CD14-positive monocyte (primary cell): ENCODE results near the gene PTPN2. TPM values are rescaled to one million over a fixed set of nuclear protein-coding genes. Genes with fewer than 3 reads are reported as not detected.

Source experiments
- DNase-seq, 3 donors: peaks; one replicate each; pipeline ENCODE4 v3.0.0-alpha.2; 2011 to 2022
- H2AFZ ChIP-seq: 2 replicates; pipeline ENCODE4 v1.6.0; 2012; ENCODE audit warnings: mild to moderate bottlenecking, low read depth, low read length, inconsistent platforms; ENCODE audit not compliant: insufficient read depth, poor library complexity, severe bottlenecking
- H3K27ac ChIP-seq, 2 donors: 1 replicate in 1 of 2; 2 replicates in 1 of 2; pipeline ENCODE4 v1.5.1; 2012 to 2013; ENCODE audit warnings: low read length in 2 of 2, control low read depth in 1 of 2, inconsistent platforms in 1 of 2, low read depth in 1 of 2, mild to moderate bottlenecking in 1 of 2
- H3K27me3 ChIP-seq, 2 donors: one replicate each; pipeline versions ENCODE4 v1.6.0 to v1.6.1; 2011 to 2013; ENCODE audit warnings: low read length in 2 of 2; ENCODE audit not compliant: control insufficient read depth in 2 of 2, insufficient read depth in 2 of 2
- H3K36me3 ChIP-seq, 2 donors: replicated peaks in 1 of 2; 1 replicate in 1 of 2; 2 replicates in 1 of 2; pipeline versions ENCODE4 v1.5.1 to v1.6.1; 2012 to 2013; ENCODE audit warnings: low read length in 2 of 2, control low read depth in 1 of 2, inconsistent platforms in 1 of 2, mild to moderate bottlenecking in 1 of 2; ENCODE audit not compliant: insufficient read depth in 2 of 2, control insufficient read depth in 1 of 2
- H3K4me1 ChIP-seq, 2 donors: 1 replicate in 1 of 2; 2 replicates in 1 of 2; pipeline versions ENCODE4 v1.5.1 to v1.6.1; 2012 to 2013; ENCODE audit warnings: low read length in 2 of 2, control low read depth in 1 of 2, inconsistent platforms in 1 of 2, mild to moderate bottlenecking in 1 of 2, moderate library complexity in 1 of 2; ENCODE audit not compliant: insufficient read depth in 2 of 2, control insufficient read depth in 1 of 2
- H3K4me2 ChIP-seq: replicated peaks from 2 replicates; pipeline ENCODE3; 2012; ENCODE audit warnings: low read length, moderate library complexity, mild to moderate bottlenecking; ENCODE audit not compliant: poor library complexity, severe bottlenecking; ENCODE audit errors: extremely low read depth
- H3K4me3 ChIP-seq, 3 experiments: fragments of 200-600 bp in 1 of 3; sonication (generic) in 1 of 3; replicated peaks in 1 of 3; 1 replicate in 2 of 3; 2 replicates in 1 of 3; pipeline ENCODE4 v1.5.1; 2011 to 2013; ENCODE audit warnings: low read length in 3 of 3, mild to moderate bottlenecking in 3 of 3, control low read depth in 2 of 3, low read depth in 2 of 3, inconsistent platforms in 1 of 3, moderate library complexity in 1 of 3
- H3K79me2 ChIP-seq: 2 replicates; pipeline ENCODE4 v1.6.0; 2012; ENCODE audit warnings: mild to moderate bottlenecking, control low read depth, inconsistent platforms, low read length, moderate library complexity; ENCODE audit not compliant: insufficient read depth
- H3K9ac ChIP-seq: 2 replicates; pipeline ENCODE4 v1.6.0; 2017; ENCODE audit warnings: low read length, mild to moderate bottlenecking; ENCODE audit not compliant: insufficient read depth, poor library complexity, severe bottlenecking
- H3K9me3 ChIP-seq, 2 donors: replicated peaks in 1 of 2; 1 replicate in 1 of 2; 2 replicates in 1 of 2; pipeline versions ENCODE4 v1.5.1 to v1.6.1; 2012 to 2013; ENCODE audit warnings: low read length in 2 of 2, control low read depth in 1 of 2; ENCODE audit not compliant: control insufficient read depth in 1 of 2, insufficient read depth in 1 of 2
- H4K20me1 ChIP-seq: 2 replicates; pipeline ENCODE4 v1.6.0; 2012; ENCODE audit warnings: mild to moderate bottlenecking, low read length, control low read depth, moderate library complexity; ENCODE audit not compliant: insufficient read depth
- H3K27ac Mint-ChIP-seq, 7 donors: one replicate each; pipeline ENCODE4 v1.8.0; 2020; ENCODE audit warnings: mild to moderate bottlenecking in 7 of 7, mixed read lengths in 7 of 7, moderate library complexity in 6 of 7, inconsistent platforms in 2 of 7
- H3K27me3 Mint-ChIP-seq, 3 donors: one replicate each; pipeline ENCODE4 v1.8.0; 2021 to 2022; ENCODE audit warnings: low read depth in 3 of 3, mild to moderate bottlenecking in 3 of 3, mixed read lengths in 3 of 3, moderate library complexity in 3 of 3, inconsistent platforms in 1 of 3
- H3K36me3 Mint-ChIP-seq, 2 donors: one replicate each; pipeline ENCODE4 v1.8.0; 2020; ENCODE audit warnings: mixed read lengths in 2 of 2, inconsistent platforms in 1 of 2, mild to moderate bottlenecking in 1 of 2
- H3K4me1 Mint-ChIP-seq: one replicate; pipeline ENCODE4 v1.8.0; 2020; ENCODE audit warnings: mild to moderate bottlenecking, mixed read lengths
- H3K4me3 Mint-ChIP-seq, 2 donors: one replicate each; pipeline ENCODE4 v1.8.0; 2020; ENCODE audit warnings: mild to moderate bottlenecking in 2 of 2, mixed read lengths in 2 of 2, moderate library complexity in 1 of 2
- H3K9me3 Mint-ChIP-seq, 7 donors: one replicate each; pipeline ENCODE4 v1.8.0; 2020 to 2022; ENCODE audit warnings: mixed read lengths in 7 of 7, mild to moderate bottlenecking in 6 of 7, moderate library complexity in 6 of 7, inconsistent platforms in 2 of 7
- WGBS: methylation state at CpG from one replicate; pipeline ENCODE4 v1.1.5; 2013; ENCODE audit warnings: missing lambda C conversion rate; ENCODE audit not compliant: insufficient coverage; 5-methylcytosine and 5-hydroxymethylcytosine counted together
- intact Hi-C, 2 donors: fragments of 100-400 bp; cut with micrococcal nuclease; formaldehyde crosslinking; loops; one replicate each; pipeline versions ENCODE4 v1.15.0 to v1.15.1; 2023
- polyA plus RNA-seq, 3 donors: library from polyadenylated mRNA; depleted of rRNA in 1 of 3; unstranded in 2 of 3; stranded (reverse) in 1 of 3; fragments of 300-500 nt in 2 of 3; fragments of >200 nt in 1 of 3; fragmentation: Illumina TruSeq in 2 of 3; gene quantifications; 1 replicate in 2 of 3; 2 replicates in 1 of 3; pipeline ENCODE4 v1.2.3, GENCODE V29; 2012 to 2021
- TF ChIP-seq, protein P1 (sequence below): fragments of 200-600 bp; IDR thresholded peaks from one replicate; pipeline ENCODE4 v1.8.0; 2022; ENCODE audit warnings: antibody characterized with exemption, mild to moderate bottlenecking

Gene PTPN2
- polyA plus RNA-seq, 3 donors: 55.6 to 108 (median 78.4) TPM

DNA sequence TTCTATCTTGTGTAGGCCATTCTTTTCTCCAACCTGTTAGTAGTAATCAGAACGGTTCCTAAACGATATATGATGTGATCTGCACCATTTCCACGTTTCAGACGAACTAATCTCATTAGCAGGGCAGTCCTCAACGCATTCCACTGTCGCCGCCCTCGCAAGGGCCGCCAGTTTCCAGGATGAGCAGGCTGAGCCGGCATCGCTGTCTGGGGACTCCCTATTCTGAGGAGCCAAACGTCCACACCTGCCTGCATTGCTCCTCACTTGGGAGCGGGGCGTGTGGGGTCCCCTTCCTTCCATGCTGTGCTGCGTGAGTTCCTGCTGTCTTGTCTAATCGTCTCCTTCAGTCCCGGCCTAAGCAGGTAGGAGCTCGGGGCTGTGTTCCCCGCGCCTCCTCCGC, 104.6 kb downstream of the PTPN2 start:
- DNase-seq: no peak
- Histone ChIP-seq H3K79me2 (no peaks in the 10 kb centered on the region), H3K4me2 (no peak overlapping the region), H3K9me3 (peaks cover 11% of the 10 kb centered on the region in 2 donors), H3K4me1 (no peaks in the 10 kb centered on the region), H4K20me1 (no peaks in the 10 kb centered on the region), H3K4me3 (no peak overlapping the region), H3K27ac (no peak overlapping the region), H3K9ac (no peak overlapping the region), H3K27me3 (no peaks in the 10 kb centered on the region), H2AFZ (no peak overlapping the region), H3K36me3 (peaks cover 0 to 5% of the 10 kb centered on the region in 2 donors)
- Mint-ChIP-seq H3K4me1 (no peaks in the 10 kb centered on the region), H3K27ac (peak overlapping the region in 2 of 7 donors; percentile 22 to 50), H3K36me3 (peaks cover 3 to 9% of the 10 kb centered on the region in 2 donors), H3K9me3 (peaks cover 0 to 12% (median 8%) of the 10 kb centered on the region in 7 donors), H3K27me3 (peaks cover 0 to 11% (median 1%) of the 10 kb centered on the region in 3 donors), H3K4me3 (no peak overlapping the region)
- TF ChIP-seq, protein P1, sequence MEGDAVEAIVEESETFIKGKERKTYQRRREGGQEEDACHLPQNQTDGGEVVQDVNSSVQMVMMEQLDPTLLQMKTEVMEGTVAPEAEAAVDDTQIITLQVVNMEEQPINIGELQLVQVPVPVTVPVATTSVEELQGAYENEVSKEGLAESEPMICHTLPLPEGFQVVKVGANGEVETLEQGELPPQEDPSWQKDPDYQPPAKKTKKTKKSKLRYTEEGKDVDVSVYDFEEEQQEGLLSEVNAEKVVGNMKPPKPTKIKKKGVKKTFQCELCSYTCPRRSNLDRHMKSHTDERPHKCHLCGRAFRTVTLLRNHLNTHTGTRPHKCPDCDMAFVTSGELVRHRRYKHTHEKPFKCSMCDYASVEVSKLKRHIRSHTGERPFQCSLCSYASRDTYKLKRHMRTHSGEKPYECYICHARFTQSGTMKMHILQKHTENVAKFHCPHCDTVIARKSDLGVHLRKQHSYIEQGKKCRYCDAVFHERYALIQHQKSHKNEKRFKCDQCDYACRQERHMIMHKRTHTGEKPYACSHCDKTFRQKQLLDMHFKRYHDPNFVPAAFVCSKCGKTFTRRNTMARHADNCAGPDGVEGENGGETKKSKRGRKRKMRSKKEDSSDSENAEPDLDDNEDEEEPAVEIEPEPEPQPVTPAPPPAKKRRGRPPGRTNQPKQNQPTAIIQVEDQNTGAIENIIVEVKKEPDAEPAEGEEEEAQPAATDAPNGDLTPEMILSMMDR: no peak
- intact Hi-C loops: no loop called here
- WGBS: 96% methylated on average over 21 of the region's 21 CpGs

DNA sequence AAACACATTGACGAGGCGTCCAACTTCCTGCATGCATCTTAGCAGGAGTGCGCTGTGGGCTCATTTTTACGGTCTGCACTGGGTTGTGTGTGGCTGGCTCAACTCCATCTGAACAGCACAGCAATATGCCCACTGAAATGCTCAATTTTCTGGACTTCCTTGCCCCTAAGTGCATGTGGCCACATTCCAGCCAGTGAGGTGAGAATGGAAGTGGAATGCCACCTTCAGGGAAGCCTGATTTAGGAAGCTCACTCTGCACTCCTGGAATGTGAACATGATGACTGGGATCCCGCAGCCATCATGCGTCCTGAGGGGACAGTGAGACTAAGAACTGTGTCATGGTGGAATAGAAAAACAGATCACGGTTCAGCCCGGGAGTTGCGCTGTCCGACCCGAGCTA, 105.0 kb downstream of the PTPN2 start:
- DNase-seq: no peak
- Histone ChIP-seq H3K27ac (no peak overlapping the region), H3K36me3 (peaks cover 0 to 5% of the 10 kb centered on the region in 2 donors), H3K79me2 (no peaks in the 10 kb centered on the region), H2AFZ (no peak overlapping the region), H3K9ac (no peak overlapping the region), H3K4me1 (no peaks in the 10 kb centered on the region), H3K4me3 (no peak overlapping the region), H3K27me3 (no peaks in the 10 kb centered on the region), H4K20me1 (no peaks in the 10 kb centered on the region), H3K4me2 (no peak overlapping the region), H3K9me3 (peaks cover 11% of the 10 kb centered on the region in 2 donors)
- TF ChIP-seq, protein P1: no peak
- peaks cover 0 to 11% (median 1%) of the 10 kb centered on the region in 3 donors for H3K27me3 Mint-ChIP-seq
- H3K27ac Mint-ChIP-seq: peak overlapping the region in 2 of 7 donors; percentile 22 to 50
- intact Hi-C loops: no loop called here
- WGBS: 94% methylated on average over 8 of the region's 11 CpGs
- H3K9me3 Mint-ChIP-seq: peaks cover 0 to 12% (median 8%) of the 10 kb centered on the region in 7 donors
- H3K36me3 Mint-ChIP-seq: peaks cover 3 to 9% of the 10 kb centered on the region in 2 donors
- H3K4me3 Mint-ChIP-seq: no peak overlapping the region
- no peaks in the 10 kb centered on the region for H3K4me1 Mint-ChIP-seq
